HG03378 (cell line): ENCODE measurements around the gene CLEC10A.
"Not testable (repeated sequence)": the region's sequence is repeated elsewhere in the genome, so short reads cannot be mapped to it uniquely, and the experiment has no call there.

Source experiments
- ATAC-seq: cut with Tn5 transposase; IDR thresholded peaks from one replicate; pipeline ENCODE4 v1.9.1; 2021; ENCODE audit warnings: mild to moderate bottlenecking, moderate library complexity; ENCODE audit not compliant: unreplicated experiment

The CLEC10A gene

DNA sequence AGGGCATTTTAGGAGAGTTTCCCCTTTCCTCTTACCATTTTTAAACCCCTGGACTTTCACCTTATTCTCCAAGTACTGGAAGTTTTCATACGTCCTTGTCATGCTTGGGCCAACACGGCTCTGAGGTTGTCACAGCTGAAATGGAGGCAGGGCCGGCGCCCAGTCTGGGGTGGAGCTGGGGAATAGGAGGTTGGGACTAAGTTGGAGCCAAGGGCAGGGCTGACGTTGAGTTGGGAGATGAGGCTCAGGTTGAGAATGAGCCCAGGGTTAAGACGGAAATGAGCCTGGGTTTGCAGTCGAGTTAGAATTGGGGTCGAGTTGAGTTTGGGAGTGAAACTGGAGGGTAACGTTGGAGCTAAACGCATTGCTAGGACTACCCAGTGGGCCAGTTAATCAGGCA is 1.3 kb downstream of the CLEC10A start:
- ATAC-seq: no peak

DNA sequence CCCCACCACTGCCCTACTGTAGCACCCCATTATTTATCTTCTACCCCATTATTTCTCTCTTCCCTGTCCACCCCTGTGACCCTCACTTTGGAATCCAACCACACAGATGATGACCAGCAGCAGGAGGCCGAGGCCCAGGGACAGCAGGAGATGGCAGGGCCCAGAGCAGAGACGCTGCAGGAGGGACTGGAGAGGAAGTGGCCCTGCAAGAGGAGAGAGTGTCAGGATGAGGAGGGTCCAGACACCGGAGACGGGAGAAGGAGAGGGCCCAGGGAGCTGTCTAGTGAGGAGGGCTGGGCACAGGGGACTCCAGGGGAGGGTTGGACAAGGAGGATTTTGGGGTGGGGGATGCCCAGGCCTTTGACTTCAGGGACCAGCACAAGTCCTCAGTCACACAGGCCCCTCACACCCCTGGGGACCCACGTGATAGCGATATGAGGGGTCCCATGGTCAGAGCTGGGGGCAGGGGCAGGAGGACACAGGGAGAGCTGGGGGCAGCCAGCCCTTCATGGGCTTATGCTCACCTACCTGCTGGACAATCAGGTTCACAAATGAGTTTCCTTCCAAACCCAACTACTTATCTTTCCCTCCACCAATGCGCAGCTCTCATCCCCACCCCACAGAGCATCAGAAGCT is 2.0 kb downstream of the CLEC10A start:
- ATAC-seq: no peak

DNA sequence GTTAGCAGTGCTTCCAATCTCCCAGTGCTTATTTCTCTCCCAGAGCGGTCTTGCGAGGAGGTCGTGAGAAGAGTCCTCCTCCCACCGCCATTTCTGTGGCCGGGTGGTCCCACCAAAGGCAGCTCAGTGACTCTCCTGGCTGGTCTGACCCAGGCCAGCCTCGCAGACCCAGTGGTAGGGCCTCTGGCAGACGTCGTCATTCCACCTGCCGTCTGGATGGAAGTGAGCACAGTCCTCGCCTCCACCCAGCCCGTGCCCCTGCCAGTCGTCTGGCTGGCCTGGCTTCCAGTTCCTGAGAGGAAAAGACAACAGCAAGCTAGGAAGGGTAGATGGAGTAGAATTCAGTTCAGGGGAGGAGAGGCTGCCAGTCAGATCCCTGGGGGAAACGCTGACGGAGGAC is 5.1 kb downstream of the CLEC10A start:
- no peak for ATAC-seq

DNA sequence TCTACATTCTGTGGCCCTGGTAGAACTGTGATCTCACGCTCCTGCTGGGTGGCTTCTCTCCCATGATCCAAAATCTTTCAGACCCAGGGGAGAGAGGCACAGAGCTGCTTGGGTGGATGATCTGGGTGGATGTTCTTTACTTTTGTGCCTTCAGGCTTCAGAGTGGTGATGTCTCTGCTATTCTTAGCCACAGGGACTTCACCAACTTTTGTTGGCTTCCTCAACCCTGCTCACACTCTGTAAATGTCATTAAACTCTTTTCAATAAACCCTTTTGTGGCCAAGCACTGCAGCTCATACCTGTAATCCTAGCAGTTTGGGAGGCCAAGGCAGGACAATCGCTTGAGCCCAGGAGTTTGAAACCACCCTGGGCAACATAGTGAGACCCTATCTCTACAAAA is 7.6 kb downstream of the CLEC10A start:
- ATAC-seq: no peak

DNA sequence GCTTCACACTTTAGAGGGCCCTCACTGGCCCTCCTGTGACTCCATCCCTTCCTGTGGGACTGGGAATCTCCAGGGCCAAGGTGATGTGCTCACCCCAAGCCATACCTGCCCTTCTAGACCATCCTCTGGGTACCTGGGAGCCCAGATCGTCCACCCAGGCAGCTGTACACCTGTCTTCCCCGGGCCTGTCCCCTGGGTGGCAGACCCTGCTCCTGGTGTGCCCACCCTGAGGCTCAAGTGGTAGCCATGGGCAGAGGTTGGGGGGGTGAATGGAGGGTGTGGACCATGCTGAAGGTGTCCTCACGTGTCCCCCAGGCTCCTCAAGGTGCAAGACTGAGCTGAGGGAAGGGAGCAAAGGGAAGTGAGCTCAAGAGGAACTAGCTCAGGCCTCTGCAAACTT is 9.3 kb downstream of the CLEC10A start:
- ATAC-seq: no peak

DNA sequence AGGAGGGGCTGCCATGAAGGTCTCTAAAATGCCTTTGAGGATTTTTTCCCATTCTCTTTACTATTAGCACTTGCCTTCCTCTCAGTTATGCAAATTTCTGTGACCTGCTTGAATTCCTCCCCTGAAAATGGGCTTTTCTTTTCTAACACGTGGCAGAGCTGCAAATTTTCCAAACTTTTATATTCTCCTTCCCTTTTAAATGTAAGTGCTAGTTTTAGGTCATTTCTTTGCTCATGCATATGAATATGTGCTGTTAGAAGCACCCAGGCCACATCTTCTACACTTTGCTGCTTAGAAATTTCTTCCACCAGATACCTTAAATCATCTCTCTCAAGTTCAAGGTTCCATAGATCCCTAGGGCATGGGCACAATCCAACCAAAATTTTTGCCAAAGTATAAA is 11.8 kb downstream of the CLEC10A start:
- no peak for ATAC-seq

DNA sequence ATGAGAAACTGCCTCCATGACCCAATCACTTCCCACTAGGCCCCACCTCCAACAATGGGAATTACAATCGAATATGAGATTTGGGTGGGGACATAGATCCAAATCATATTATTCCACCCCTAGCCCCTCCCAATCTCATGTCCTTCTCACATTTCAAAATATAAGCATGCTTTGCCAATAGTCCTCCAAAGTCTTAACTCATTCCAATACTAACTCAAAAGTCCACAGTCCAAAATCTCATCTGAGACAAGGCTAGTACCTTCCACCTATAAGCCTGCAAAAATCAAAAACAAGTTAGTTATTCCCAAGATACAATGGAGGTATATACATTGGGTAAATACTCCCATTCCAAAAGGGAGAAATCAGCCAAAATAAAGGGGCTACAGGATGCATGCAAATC is 12.9 kb downstream of the CLEC10A start:
- no peak for ATAC-seq

DNA sequence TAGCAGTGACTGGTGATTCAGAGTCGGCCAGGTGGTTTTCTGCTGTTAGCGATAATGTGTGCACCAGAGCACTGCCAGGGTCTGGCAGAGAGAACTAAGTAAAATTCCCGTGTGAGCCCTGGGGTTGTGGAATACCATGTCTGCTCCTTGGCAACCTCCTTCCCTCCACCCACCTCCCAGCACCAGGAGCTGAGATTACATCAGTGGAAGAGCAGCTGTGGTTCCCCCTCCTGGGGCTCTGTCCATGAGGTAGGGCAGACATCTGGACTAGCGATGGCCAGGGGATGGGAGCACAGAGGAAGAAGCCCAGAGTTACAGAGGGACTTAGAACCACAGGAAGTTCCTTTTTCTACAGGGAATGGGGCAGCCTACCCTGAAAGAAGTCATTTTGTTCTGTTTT is 15.8 kb downstream of the CLEC10A start:
- ATAC-seq: no peak

DNA sequence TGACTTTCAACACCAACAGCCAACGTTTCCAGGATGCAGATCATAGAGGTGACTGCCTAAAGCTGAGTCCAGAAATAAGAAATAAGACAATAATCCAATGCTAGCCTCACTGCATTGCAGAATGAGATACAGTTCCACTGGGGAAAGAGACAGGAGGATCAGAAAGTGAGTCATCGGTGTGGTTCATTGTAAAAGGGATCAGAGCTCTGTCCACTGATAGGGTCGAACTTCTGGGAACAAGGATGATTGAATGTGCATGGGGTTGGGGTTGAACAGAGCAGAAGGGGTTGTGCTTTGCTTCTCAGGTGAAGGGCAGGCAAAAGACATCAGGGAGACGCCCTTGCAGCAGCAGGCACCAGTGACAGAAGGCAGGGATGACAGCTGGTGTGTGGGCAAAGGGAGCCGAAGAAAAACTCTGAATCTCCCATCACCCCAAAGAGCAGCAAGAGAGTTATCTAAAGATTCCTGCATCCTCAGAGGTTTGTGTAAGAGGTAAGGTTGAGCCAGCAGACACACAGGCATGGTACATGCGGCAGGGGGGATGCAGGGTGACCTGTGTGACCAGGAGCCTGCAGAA is 16.4 kb downstream of the CLEC10A start:
- ATAC-seq: no peak

DNA sequence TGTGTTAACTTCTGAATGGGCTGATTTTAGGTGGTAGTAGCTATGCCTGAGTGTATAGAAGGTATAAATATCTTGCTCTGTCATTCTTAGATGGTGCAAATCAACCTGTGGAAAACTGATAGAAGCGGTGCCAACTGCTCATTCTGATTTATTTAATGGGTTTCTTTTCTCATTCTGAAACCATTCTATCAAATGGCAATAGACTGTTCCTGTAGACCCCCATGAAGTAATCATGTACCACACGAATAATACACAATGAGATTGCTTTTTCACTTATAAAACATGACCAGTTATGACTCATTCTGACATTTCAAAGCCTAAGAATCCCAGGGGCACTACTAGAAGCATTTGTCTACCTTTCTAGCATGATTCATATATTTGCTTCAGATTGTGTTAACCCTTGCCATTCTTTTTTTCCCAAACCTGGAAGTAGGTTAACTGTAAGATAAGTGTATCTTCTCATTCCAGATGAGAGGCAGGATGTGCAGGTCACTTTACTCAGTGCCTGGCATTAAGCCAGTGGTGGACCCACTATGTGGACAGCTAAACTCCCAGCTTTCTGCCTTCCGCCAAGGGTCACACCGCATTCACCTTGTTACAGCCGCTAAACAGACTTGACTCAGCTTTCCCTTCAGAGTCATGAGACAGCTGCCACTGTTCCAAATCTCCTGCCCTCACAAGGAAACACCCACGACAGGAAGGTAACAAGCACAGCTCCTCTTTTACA is 19.7 kb downstream of the CLEC10A start:
- no peak for ATAC-seq

DNA sequence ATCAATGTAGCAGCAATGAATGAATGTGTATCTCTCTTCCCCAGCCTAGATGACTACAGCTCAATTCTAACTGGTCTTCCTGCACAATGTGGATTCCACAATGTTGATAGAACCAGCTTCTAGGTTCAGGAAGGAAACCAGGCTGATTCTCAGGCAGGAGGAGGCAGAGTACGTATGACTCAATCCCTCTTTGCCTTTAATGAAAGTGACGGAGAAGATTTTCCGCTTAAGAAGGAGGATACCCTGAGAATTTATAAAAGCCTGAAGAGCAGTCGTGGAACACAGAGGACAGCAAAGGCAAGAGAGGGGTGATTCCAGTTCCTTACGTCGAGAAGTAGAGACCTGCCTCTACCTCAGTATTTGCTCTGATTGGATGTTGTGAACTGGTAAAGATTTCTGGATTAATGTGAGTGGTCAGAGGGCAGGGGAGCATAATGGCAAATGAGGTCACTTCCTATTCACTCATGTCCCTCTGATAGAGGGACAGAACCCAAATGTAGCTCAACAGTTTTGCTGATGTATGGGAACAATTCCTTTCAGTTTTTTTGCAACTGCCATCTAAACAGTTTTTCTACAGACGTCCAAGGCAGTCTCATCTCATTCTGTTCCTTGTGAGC is 21.1 kb downstream of the CLEC10A start:
- ATAC-seq: no peak

DNA sequence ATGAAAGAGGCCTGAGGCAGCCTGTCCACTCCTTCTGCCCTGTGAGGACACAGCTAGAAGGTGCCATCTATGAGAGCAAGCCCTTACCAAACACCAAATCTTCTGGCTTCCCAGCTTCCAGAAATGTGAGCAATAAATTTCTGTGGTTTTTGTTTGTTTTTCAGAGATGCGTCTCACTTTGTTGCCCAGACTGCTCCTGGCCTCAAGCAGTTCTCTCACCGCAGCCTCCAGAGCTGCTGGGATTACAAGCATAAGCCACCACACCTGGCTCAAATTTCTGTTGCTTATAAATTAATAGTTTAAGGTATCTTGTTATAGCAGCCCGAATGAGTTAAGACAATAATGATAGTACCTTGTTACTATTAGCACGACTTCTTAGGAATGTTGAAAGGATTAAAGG is 23.7 kb downstream of the CLEC10A start:
- ATAC-seq: no peak

DNA sequence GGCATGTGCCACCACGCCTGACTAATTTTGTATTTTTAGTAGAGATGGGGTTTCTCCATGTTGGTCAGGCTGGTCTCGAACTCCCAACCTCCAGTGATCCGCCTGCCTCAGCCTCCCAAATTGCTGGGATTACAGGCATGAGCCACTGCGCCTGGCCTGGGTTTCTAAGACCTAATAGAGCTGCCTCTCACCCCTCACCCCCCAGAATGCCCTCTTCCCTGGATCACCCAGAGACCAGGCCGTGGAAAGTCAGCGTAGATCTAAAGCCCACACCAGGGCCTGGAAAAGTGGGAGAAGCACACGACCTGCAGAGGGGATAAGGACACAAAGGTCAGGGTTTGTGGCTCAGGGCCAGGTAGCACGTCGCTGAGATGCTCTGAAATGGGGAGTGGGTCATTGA is 29.5 kb downstream of the CLEC10A start:
- not testable (repeated sequence) for ATAC-seq

DNA sequence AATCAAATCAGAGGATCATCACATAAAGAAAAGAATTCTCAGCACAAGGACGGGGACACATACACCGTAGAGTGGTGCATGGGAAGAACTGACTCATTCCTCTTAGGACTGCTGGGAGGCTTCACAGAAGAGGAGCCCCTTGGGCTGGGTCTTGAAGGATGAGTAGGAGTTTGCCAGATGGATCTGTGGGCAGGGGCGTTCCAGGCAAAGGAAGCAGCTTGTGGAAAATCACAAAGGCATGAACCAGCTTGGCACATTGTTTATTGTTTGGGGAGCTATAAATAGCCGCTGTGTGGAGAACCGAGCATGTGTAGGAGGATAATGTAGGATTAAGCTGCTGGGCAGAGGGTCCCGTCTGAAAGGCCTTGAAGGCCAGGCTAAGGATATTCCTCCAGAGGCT is 31.1 kb downstream of the CLEC10A start:
- ATAC-seq: no peak

DNA sequence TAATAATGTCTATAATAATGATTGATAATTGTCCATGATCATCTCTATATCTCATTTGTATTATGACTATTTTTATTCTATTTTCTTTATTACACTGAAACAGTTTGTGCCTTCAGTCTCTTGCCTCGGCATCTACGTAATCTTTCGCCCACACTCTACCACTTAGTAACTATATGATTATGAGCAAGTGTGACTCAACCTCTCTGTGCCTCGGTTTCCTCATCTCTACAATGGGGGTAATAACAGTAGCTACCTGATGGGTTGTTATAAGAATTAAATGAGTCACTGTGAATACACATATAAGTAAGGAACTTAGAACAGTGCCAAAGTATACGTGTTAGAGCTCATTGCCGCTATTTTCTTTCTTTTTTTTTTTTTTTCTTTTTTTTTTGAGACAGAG is 32.5 kb downstream of the CLEC10A start:
- no peak for ATAC-seq

DNA sequence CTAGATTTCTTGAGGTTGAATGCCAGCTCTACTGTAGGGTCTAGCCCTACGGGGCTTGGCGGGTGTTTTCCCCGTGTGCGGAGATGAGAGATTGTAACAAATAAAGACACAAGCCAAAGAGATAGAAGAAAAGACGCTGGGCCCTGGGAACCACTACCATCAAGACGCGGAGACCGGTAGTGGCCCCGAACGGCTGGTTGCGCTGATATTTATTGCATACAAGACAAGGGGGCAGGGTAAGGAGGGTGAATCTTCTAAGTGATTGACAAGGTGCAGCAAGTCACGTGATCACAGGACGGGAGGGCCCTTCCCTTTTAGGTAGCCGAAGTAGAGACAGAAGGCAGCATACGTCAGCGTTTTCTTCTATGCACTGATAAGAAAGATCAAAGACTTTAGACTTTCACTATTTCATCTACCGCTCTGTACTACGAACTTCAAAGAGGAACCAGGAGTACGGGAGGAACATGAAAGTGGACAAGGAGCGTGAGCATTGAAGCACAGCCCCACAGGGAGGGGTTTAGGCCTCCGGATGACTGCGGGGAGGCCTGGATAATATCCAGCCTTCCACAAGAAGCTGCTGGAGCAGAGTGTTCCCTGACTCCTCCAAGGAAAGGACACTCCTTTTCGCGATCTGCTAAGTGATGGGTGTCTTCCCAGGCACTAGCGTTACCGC is 33.2 kb downstream of the CLEC10A start:
- not testable (repeated sequence) for ATAC-seq

DNA sequence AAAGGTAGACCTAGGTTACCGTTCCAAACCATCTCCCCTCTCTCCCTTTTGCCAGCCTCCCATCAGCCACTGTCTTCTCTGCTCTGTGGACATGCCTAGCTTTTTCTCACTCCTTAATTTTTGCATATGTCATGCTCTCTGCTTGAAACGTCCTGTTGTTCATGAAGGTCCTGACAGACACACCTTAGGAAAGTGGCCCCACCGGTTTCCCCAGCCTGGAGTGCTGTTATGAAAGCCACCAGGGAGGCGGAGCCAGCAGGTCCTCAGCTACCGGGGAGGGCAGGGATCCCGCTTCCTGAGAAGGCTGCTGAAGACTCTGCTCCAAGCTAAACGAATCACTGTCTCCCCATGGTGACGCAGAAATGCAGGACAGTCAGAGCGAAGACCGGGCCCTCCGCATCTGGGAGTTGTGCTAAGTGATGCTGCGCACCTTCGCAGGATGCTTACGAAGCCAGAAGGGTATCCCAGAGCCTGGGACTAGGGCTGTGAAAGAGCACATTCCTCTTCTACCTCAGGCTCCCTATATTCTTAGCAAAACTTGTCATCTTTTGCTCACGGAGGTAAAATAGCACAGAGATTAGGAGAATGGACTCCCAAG is 33.8 kb downstream of the CLEC10A start:
- ATAC-seq: no peak

DNA sequence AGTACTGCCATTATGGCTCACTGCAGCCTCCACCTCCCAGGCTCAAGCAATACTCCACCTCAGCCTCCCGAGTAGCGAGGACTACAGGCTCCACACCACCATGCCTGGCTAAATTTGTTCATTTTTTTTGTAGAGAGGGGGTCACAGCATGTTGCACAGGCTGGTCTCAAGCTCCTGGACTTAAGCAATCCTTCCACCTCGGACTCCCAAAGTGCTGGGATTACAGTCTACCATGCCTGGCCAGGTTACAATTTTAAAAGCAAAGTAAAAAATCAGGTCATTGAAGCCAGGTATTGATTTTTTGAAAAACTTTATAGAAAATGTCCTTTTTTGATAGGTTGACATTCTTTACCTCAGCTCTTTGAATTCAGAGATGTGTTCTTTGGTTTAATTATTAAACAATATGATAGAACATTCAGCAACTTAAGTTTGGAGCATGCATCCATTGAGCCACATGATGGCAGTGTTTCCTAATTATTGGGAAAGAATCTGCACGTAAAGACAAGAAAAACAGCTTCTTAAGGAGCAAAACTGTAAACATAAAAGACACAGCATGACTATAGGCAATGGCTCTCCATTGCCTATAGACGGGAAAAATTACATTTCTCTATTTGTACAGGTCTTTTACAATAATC is 34.4 kb downstream of the CLEC10A start:
- ATAC-seq: no peak

DNA sequence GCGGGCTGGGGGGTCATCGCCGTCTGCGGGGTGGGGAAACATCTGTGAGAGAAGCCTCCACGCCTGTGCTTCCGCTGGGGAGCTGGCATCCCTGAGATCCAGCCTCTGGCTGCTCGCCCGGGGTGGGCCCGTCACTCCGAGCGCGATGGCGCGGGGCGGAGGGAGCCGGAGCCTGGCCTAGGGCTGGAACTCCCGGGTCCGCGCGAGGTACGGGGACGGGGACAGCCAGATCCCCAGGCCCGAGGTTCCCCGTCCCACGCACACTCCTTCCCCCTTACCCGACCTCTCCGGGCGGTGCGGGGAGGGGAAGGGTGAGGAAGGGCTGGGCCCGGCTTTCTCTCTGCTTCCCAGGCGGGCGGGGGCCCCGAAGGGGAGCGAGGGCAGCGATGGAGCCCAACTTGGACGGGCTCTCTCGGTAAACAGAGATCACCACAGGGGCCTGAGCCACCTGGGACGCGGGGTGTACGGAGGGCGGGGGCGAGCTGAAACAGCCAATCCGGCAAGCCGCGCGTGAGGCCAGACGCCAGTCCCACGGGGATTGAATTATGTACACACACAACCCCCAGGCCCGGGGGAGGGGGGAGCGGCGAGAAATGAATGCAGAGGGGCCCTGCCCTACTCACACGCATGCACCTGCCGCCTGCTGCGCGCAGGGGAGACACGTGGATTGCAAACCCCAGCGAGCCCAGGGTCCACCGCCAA is 36.4 kb downstream of the CLEC10A start, which contains the start of gene SLC16A11:
TSS of gene SLC16A11 (minus strand) at position 596 of the 702 bp plus-strand sequence. CDS start at position 17, 579 bp downstream.
- ATAC-seq: no peak

DNA sequence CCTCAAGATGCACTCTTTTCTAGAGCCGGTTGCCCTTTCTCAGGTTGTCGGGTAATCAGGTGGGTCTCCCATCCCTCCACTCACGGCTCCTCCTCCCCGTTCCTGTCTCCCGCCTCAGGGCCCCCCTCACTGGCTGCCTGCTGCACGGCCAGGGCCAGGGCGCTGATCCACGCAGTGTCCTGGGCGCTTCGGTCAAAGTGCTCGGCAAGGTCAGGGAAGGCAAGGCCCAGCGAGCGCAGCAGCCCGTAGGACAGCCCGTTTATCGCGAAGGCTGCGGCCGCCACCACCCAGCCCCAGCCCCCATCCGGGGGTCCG is 36.9 kb downstream of the CLEC10A start:
- ATAC-seq: no peak
